ENCODE results near the gene ADCY7.
A peak's percentile ranks its signal among the peaks of the same experiment; 100 is the strongest.

Gene ADCY7

DNA sequence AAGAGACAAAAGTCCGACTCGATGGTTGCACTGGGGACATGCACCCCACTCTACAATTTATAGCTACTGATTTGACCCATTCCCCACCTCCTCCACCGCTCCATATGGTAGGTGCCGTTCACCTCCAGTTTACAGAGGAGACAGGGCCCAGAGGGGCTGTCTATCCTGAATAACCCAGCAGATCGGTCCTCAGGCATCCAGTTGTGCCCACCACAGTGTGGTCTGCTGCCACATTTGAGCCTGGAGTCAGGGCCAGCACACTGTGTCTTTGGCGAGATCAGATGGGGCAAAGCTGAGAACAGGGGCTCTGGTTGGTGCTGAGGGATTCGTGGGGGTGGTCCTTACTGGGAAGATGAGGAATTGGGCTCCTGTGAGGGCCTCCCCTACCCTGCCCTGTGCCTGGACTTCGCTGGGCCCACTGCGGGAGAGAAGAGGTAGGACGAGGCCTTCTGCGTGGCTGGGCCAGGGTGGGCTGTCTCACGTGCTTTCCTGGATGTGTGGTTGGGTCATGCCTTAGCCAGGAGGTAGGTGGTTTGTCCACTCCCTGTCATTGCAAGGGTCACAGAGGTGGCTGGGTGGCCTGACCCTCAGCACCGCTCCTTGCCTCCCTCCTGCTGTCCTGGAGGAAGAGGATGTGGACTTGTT, 2.8 kb downstream of the ADCY7 start:
- no peak for DNase-seq

DNA sequence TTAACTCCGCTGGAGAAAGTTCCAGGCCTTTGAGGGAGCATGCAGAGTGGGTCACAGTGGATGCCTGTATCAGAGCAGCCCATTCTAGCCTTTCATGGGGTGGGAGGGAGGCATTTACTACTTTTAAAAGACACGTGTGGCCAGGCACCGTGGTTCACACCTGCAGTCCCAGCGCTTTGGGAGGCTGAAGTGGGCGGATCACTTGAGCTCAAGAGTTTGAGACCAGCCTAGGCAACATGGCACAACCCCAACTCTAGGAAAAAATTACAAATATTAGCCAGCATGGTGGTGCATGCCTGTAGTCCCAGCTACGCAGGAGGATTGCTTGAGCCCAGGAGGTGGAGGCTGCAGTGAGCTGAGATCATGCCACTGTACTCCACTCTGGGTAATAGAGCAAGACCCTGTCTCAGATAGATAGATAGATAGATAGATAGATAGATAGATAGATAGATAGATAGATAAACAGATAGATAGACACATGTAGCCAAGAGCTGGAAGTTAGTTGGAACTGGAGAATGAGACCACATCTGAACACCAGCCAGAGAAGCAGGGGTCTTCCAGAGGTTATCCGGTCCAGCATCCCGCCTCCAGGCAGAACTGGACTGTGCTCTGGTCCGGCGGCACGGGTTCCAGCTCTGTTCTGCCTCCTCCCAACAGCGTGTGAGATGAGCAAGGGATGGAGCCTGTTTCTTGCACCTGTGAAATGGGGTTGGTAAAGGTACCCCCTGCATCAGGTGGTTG, 3.6 kb downstream of the ADCY7 start:
- no peak for DNase-seq

DNA sequence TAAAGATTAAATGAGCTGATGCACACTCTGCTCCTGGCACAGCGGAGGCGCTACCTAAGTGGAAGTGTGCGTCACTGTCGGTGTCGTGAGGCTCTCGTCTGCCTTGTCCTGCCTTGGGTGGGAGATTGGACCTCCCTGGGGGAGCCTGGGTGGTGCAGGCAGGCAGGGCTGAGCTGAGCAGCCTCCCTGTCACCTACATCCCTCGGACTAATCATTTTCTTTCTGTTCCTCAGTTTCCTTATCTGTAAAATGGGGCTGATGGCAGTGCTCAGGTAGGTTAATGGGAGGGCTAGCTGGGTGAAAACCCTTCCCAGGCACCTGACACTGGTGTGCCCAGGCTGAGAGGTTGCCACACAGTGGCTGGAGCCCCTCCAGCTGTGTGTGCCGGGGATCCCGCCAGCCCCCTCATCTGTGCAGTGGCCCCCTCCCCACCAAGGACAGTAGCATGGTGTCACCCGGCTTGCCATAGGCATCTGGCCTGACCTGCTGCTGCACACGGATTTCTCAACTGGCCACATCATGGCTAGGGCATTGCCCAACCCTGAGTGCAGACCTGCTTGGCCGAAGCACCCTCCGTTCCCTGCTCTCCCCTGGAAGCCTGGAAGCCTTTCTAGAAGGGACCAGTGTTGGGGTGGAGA, 4.3 kb downstream of the ADCY7 start:
- DNase-seq = no peak

DNA sequence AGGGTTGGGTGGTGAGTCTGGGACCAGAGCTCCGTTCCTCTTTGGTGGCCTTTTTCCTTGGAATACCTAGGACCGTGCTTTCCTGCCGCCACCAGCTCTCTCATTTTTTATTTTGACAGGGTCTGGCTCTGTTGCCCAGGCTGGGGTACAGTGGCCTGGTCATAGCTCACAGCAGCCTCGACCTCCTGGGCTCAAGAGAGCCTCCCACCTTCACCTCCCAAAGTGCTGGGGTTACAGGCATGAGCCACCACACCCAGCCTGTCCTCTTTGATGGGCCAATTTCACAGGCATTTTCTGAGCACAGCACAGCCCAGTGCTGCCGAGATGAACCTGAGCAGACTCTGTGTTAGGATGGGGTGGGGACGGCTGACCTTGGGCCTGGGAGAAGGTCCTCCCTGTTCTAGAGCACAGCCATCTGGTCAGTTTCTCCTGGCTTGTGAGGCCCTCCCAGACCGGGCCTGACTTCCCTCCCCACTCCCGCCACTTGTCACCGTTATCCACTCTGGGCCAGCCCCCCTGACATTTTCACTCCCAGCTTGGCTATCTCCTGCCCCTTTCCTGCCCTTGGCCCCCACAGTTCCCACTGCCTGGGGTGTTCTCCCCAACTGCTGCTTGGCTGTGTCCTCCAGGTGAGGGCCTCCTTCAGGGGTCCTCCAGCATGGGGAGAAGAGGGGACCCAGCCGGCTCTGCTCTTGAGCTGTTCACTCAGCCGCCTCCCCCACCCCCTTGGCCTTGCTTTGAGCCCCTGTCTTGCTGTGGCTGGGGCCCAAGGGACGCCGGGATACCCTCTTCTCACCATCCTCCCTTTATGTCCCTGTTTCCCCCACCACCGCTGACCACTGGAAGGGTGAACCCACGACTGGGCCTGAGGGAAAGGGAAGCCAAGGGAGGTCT, 5.0 kb downstream of the ADCY7 start:
- no peak for DNase-seq

DNA sequence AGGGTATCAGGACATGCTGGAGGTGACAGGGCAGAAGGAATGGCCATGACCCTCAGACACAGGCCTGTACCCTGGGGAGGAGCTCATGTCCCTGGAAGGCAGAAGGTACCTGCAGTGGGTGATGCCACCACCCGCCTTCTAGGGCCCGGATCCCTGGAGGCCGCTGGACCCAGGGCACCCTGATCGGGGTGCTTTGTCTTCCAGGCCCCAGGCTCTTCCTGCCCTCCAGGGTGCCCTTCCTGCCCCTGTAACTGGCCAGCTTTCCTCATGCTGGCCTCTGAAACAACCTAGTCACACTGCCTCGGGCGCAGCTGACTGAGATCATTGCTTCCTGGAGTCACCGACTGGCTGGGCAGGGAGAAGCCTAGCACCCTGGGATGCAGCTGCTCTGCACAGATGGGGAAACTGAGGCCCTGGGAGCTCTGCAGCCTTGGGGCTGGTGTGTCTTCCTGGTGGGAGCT, 5.8 kb downstream of the ADCY7 start:
- no peak for DNase-seq

DNA sequence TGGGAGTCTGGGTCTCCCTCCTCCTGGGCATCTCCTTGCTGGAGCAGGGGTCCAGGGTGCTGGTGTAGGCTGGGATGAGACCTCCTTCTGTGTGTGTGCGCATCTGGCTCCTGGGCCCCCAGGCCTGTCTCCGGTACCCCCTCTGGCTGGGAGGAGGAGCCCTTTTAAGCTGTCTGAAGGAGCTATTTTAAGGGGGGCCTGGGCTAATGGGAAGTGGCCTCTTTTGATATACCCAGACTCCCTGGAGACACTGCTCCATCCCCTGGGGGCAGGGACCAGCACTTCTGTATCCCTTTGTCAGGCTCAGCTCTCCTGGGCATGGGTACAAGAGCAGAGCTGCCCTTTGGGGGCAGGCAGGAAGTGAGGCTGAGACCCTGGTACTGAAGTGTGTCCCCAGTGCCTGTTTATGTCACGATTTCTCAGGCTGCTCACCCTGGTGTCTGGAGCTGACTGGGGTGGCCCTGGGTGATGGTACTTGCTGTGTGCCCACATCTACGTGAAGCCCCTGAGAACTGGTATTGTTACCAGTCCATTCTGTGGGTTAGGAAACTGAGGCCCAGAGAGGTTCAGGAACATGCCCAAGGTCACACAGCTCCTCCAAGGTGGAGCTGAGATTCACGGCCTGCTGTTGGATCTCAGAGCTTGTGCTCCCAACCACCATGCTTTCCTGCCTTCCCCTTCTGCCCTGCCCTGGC, 6.5 kb downstream of the ADCY7 start:
- no peak for DNase-seq

DNA sequence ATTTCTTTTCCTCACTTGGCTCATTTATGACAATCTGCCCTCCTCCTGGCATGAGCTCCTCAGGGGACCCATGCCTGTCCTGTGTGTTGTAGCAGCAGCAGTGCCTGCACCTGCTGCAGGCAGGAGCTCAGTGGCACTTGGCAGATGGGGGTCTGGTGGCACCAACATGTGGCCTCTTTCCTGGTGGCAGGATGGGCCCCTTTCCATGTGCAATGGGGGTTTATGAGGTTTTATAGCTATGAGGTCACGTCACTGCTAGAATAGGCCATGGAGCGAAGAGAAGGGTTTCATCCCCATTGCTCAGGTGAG, 7.0 kb downstream of the ADCY7 start:
- DNase-seq = no peak

DNA sequence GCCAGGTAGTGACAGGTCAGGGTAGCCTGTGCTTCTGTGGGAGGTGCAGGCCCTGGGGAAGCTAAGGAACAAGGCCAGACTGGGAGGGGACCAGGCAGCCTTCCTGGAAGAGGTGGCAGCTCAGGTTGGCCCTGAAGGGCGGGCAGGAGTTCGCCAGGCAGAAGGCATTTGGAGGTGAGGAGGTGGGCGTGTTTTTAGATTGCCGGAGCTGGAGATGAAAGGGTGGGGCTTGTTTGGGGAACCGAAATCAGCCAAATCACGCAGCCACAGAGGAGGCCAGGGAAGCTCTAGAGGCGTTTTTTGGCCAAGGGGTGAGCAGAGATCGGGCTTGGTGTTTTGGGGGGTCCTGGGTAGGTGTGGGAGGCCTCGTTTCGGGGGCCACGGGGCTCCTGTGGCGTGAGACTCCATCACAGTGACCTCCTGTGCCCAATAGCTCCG, 7.6 kb downstream of the ADCY7 start:
- peak; percentile 14 for DNase-seq

DNA sequence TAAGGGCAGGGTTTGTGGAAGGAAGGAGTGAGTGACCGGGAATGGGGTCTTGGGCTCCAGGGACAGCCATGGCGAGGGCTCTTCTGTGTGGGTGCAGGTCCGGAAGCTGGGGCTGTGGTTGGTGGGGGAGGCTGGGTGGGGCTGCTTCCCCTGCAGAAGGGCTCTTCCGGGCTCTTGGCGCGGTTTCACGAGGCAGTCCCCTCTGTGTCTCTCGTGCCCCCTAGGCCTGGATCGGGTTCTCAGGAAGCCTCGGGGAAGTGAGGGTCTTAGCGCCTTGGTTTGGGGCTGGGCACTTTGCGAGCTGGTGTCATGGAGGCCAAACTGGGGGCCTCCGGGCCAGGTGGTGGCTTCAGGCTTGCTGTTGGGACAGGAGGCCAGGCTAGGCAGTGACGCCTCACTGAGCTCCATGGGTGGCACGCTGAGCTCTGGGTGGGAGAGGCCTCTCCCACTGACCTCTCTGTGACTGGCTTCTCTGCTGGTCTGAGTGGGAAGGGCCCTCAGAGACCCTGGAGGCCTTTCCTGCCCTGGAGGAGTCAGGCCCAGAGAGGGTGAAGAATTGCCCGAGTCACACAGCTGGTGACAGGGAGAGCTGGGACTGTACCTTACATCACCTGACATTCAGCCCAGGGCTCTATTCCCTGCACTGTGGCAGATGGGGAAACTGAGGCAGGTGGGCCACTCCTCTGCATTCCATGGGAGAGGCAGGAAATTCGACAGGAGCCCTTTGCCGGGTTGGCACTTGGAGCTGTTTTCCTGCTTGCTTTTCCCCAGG, 8.2 kb downstream of the ADCY7 start:
- DNase-seq = no peak

DNA sequence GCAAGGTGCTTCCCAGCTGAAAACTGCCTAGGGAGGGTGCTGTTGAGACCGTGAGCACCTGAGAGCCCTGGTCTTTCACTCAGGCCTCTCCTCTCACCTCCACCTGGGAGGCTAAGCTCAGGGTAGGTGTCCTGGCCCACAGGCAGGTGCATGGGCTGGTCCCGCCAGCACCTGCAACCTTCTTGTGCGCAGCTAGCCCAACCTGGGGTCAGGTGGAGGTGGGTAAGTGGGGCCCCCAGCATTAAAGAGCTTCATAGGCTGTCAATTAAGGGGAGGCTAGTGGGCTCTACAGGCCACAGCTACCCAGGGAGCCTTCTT, 8.7 kb downstream of the ADCY7 start:
- DNase-seq = no peak

DNA sequence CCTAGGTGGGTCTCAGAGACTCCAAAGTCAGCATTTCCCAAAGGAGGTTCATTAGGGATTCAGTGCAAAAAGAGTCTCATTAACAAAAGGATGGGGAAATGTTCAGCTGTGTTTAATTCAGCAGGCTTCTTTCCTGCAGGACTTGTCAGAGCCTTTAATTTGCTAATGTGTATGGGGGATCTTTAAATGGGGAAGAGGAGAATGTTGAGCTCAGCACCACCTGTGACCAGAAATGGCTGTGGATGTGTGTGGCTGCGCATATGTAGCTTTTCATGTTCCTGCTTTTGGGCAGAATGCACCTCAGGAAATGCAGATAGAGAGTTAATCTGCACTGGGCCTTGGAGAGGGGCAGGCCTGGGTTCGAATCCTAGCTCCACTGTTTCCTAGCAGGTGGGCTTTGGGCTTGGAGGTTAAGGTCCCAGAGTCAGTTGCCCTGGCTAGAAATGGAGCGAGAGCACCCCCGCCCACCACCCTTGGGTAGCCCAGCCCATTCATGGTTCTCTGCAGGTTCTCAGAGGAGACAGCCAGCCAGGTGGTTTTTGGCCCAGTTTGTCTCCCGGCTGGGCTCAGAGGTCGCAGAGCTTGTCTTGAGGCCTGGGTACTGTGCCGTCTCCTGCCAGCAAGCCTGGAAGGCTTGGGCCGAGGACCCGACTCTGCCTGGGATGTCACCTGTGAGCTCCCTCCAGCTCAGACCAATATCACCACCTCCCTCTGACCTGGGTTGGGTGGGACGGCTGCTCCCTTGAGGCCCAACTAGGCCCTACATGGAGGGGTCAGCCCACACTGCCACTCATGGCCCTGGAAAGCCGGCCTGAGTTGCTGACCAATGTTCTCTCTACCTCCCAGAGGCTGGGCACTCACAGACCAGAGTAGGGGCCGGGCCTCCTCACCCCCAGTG, 9.3 kb downstream of the ADCY7 start:
- DNase-seq = no peak

DNA sequence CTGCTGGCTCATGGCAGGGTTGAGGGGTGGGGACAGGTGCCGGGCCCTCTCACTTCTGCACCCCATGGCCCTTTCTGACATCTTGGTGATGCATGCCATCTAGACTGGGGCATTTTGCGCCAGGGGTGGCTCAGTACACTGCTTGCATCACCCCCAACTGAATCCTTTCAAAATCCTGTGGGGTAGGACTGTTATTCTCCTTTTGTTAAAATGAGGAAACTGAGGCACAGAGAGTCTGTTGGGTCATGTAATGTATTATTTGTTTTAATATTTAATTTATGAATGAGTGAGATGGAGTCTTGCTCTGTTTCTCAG, 9.9 kb downstream of the ADCY7 start:
- DNase-seq = no peak

DNA sequence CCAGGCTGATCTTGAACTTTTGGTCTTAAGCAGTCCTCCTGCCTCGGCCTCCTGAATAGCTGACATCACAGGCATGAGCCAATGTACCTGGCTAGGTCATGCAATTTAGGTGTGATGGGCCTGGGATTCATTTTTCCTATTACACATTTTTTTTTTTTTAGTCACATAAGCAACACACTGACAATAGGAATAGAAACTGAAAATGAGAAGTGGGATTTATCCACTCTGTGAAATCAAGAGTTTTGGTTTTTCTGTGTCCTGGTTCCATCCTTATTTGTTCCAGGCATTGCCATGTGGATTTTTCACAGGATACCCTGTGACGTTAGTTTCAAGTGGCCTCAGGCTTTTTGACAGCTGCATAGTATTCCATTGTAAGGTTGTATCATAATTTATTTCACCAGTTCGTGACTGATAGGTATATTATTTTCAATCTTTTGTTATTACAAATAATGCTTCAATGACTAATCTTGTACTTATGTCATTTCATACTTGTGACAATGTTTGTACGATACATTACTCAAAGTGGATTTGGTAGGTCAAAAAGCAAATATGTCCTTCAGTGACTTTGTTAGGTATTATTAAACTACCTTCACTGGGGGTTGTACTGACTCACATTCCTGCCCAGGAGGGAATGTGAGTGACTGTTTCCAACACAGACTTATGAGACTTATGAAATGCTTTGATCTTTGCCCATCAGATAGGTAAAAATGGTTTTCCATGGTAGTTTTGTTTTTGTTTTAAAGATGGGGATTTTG, 10.6 kb downstream of the ADCY7 start:
- DNase-seq = no peak

DNA sequence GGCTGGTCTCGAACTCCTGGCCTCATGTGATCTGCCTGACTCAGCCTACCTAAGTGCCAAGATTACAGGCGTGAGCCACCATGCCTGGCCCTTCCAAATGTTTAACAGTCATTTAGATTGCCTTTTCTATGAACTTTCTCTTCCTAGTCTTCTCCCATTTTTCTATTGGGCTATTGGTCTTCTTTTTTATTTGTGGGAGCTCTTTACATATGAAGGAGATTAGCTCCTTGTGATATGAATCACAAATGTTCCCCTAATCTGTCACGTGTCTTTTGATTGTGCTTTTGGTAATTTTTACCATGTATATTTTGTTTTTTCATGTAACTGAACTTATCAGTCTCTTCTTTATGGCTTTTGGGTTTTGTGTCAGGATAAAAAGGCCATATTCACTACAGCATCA, 11.9 kb downstream of the ADCY7 start:
- DNase-seq = no peak

DNA sequence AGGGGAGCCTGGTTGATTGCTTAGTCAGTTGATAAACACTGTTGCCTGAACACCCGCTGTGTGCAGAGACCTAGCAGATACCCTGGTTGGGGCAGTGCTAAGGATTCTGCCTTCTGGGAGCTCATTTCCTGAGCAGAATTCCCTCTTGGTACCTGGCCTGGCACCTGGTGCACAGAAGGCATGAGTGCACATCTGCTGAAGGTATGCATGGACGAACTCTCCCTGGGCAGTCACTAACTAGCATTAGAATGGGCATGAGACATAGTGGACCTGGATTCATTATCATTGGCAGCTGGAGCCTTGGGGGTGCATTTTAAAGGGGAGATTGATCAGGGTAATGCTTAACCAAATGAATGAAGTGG, 13.1 kb downstream of the ADCY7 start:
- no peak for DNase-seq

DNA sequence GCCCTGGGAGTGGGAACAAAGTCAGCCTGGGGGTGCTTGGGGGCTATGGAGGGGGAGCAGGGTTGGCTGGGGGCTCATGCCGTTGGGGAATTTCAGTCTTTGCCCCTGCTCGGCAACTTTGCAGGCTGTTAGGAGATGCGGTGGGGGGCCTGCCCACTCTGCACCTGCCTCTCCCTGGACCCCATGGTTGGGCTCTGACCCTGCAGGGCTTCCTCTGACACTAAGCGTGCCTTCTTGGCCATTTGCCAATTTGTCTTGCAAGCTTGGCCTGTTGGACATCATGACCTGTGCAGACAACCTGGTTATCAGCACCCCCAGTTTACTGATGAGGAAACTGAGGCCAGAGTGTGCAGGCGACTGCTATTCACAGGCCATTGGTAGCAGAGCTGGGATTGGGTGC, 14.6 kb downstream of the ADCY7 start:
- DNase-seq = no peak

DNA sequence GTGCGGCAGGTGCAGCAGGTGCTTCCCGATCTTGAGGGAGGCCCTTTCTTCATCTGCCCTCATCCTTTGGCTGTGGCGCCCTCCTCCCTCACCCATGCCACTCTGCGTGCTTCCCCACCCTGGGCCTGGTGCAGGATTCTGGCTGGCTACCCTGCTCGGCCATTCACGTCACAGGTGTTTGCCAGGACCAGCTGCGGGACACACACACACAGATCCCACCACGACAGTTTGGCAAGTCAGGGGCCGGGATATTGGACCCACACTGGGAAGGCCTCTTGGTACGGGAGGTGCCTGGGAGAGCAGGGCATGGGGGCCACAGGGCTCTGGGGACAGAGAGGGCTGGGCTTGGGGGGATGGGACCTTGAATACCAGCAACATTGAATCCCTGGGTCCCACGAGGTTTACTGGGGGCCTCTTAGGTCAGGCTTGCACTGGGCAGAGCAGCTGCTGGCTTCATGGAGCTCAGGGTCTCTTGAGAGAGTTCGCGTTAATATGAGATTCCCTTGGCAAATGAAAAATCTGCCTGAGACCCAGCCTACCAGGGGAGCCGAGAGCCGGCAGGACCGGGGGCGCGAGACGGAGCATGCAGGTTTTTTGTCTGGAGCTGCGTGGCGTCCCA, 15.1 kb downstream of the ADCY7 start:
- DNase-seq = no peak

DNA sequence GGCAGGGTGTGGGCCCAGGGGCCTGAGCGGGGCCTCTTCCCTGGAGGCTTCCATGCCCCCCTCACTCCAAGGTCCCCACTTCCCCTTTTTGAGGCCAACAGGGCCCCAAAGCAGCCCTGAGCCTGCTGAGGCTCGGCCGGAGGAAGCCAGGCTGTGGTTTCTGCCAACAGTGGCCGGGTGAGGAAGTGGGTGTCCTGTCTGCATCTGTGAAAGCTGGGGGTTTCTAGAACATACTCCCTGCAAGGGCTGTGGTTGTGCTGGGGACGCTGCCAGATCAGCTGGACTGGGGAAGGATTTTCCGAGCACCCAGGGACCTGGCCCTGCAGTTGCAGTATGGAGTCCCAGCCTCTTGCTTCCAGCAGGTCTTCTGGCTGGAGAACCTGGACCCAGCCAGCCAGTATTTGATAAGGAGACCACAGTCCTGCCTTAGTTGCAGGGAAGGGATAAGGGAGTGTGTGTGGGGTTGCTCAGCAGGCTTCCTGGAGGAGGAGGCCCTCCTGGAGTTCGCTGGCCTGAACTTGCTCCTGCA, 15.7 kb downstream of the ADCY7 start:
- DNase-seq = peak; percentile 92

DNA sequence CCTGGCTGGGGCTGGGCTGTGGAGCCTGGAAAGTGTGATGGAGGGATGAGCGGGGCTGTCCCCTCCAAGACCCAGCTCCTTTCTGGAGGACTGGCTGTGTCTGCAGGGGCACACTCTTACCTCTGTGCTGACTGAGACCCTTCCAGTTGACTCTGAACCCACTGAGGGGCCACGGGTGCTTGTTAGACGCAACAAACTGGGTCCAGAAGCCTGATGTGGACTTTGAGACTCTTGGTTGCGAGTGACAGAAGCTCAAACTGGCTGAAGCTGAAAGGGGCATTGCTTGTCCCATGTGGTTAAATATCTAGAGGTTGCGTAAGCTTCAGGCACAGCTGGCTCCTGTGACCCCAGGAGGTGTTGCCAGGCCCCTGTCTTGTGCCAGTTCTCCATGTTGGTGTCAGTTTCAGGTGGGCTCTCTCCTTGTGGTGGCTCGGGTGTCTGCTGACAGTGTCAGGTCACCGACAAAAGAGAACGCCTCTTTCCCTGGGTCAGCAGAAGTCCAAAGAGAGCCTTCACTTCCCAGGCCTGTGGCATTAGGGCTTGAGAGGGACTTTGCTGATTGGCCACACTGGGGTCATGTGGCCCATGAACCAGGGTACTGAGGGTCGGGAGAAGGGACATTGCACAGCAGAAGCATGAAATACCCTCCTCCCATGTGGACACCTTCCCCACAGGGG, 16.7 kb downstream of the ADCY7 start:
- DNase-seq = no peak

All from GDM1 (cell line).